Loucy (cell line): ENCODE data around the gene RPP21.

Source experiments
- H2AFZ ChIP-seq: fragments of 200-600 bp; sonication (generic); 2 replicates; pipeline ENCODE4 v1.6.0; 2016; ENCODE audit warnings: antibody characterized with exemption, mild to moderate bottlenecking, low read length, moderate library complexity
- H3F3A ChIP-seq: fragments of 200-600 bp; 2 replicates; pipeline ENCODE4 v1.6.0; 2016; ENCODE audit warnings: antibody characterized with exemption, low read depth, mild to moderate bottlenecking
- H3K27me3 ChIP-seq: fragments of 200-600 bp; sonication (generic); 2 replicates; pipeline ENCODE4 v1.6.1; 2014; ENCODE audit warnings: low read length, mild to moderate bottlenecking; ENCODE audit not compliant: insufficient read depth, poor library complexity, severe bottlenecking
- H3K36me3 ChIP-seq: fragments of 200-600 bp; sonication (generic); 2 replicates; pipeline ENCODE4 v1.6.1; 2016; ENCODE audit warnings: low read length; ENCODE audit not compliant: insufficient read depth
- H3K4me1 ChIP-seq: fragments of 200-600 bp; sonication (generic); 2 replicates; pipeline ENCODE4 v1.5.1; 2014; ENCODE audit warnings: low read length, mild to moderate bottlenecking; ENCODE audit not compliant: insufficient read depth, poor library complexity, severe bottlenecking
- H3K4me2 ChIP-seq: fragments of 200-600 bp; sonication (generic); 2 replicates; pipeline ENCODE4 v1.6.0; 2014; ENCODE audit warnings: antibody characterized with exemption, low read length, low read depth, mild to moderate bottlenecking; ENCODE audit not compliant: poor library complexity, severe bottlenecking
- H3K4me3 ChIP-seq: fragments of 200-600 bp; sonication (generic); 2 replicates; pipeline ENCODE4 v1.5.1; 2014; ENCODE audit warnings: low read length, mild to moderate bottlenecking, mixed read lengths; ENCODE audit not compliant: poor library complexity, severe bottlenecking
- H3K79me2 ChIP-seq: fragments of 200-600 bp; sonication (generic); 2 replicates; pipeline ENCODE4 v1.6.1; 2014; ENCODE audit warnings: low read length; ENCODE audit not compliant: insufficient read depth
- H3K9ac ChIP-seq: fragments of 200-600 bp; sonication (generic); 2 replicates; pipeline ENCODE4 v1.6.0; 2014; ENCODE audit warnings: mild to moderate bottlenecking, low read depth, low read length, moderate library complexity; ENCODE audit not compliant: poor library complexity, severe bottlenecking
- H3K9me2 ChIP-seq: fragments of 200-600 bp; sonication (generic); replicated peaks from 2 replicates; pipeline ENCODE4 v1.6.1; 2016; ENCODE audit warnings: low read depth, low read length, mixed read lengths
- H3K9me3 ChIP-seq: fragments of 200-600 bp; sonication (generic); 2 replicates; pipeline ENCODE4 v1.6.1; 2014; ENCODE audit warnings: mild to moderate bottlenecking, antibody characterized with exemption, low read length, low read depth; ENCODE audit not compliant: insufficient read depth
- H4K20me1 ChIP-seq: fragments of 200-600 bp; sonication (generic); 2 replicates; pipeline ENCODE4 v1.6.0; 2014; ENCODE audit warnings: antibody characterized with exemption, low read length, mild to moderate bottlenecking; ENCODE audit not compliant: insufficient read depth, poor library complexity, severe bottlenecking
- EZH2phosphoT487 ChIP-seq: fragments of 200-600 bp; IDR thresholded peaks from 2 replicates; pipeline ENCODE4 v1.6.1; 2018; ENCODE audit warnings: antibody characterized with exemption, mild to moderate bottlenecking, moderate library complexity, borderline replicate concordance
- TF ChIP-seq, protein P1 (sequence below): fragments of 200-600 bp; sonication (generic); conservative IDR thresholded peaks from 2 replicates; pipeline ENCODE4 v1.5.1; 2014; ENCODE audit warnings: mild to moderate bottlenecking, antibody characterized with exemption, low read length

The RPP21 gene

DNA sequence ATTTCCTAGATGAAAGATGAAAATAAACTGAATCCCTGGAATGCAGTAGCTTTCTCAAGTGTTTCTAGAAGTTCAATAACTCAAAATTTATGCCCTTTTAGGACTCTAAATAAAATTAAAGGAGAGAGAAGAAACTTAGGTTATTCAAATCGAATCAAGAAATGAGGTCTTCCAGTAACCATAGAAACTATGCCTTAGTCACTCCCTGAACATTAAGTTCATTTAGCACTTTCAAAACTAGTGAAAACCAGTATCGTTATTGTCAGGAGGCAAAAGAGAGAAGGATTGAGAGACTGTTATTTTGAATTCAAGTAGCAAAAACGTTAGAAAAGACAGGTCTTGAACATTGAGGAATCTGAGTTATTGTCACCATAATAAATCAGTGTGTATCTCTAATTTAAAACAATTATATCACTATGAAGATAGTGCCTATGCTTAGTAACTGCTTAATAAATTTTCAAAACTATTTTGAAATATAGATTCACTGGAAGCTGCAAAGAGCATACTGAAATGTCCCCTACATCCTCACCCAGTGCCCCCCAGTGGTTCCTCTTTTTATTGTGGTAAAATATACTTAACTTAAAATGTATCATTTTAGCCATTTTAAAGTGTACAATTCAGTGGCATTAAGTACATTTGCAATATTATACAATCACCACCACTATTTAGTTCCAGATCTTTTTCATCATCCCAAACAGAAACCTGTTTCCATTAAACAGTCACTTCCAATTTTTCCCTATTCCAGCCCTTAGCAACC lies 4.6 kb downstream of the RPP21 start:
- TF ChIP-seq, protein P1, sequence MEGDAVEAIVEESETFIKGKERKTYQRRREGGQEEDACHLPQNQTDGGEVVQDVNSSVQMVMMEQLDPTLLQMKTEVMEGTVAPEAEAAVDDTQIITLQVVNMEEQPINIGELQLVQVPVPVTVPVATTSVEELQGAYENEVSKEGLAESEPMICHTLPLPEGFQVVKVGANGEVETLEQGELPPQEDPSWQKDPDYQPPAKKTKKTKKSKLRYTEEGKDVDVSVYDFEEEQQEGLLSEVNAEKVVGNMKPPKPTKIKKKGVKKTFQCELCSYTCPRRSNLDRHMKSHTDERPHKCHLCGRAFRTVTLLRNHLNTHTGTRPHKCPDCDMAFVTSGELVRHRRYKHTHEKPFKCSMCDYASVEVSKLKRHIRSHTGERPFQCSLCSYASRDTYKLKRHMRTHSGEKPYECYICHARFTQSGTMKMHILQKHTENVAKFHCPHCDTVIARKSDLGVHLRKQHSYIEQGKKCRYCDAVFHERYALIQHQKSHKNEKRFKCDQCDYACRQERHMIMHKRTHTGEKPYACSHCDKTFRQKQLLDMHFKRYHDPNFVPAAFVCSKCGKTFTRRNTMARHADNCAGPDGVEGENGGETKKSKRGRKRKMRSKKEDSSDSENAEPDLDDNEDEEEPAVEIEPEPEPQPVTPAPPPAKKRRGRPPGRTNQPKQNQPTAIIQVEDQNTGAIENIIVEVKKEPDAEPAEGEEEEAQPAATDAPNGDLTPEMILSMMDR, result peak; percentile 53
- no peak for TF ChIP-seq EZH2phosphoT487
- Histone ChIP-seq H3K79me2 (peaks cover 12% of the 10 kb centered on the region), H3F3A (no peaks in the 10 kb centered on the region), H4K20me1 (no peaks in the 10 kb centered on the region), H3K4me3 (no peak overlapping the region), H3K36me3 (no peaks in the 10 kb centered on the region), H3K9ac (no peak overlapping the region), H2AFZ (no peak overlapping the region), H3K4me2 (no peak overlapping the region), H3K9me3 (no peaks in the 10 kb centered on the region), H3K4me1 (peaks cover 11% of the 10 kb centered on the region), H3K27me3 (no peaks in the 10 kb centered on the region), H3K9me2 (no peaks in the 10 kb centered on the region)

GRCh38 chr6:30350524-30350923 lies 5.6 kb downstream of the RPP21 start:
- Histone ChIP-seq H3K9ac (no peak overlapping the region), H3F3A (no peaks in the 10 kb centered on the region), H3K9me2 (no peaks in the 10 kb centered on the region), H3K79me2 (peaks cover 11% of the 10 kb centered on the region), H3K4me2 (no peak overlapping the region), H3K4me3 (no peak overlapping the region), H4K20me1 (no peaks in the 10 kb centered on the region), H3K4me1 (peaks cover 8% of the 10 kb centered on the region), H2AFZ (no peak overlapping the region), H3K36me3 (no peaks in the 10 kb centered on the region), H3K27me3 (no peaks in the 10 kb centered on the region), H3K9me3 (no peaks in the 10 kb centered on the region)
- no peak for TF ChIP-seq EZH2phosphoT487
- TF ChIP-seq, protein P1, result no peak

DNA sequence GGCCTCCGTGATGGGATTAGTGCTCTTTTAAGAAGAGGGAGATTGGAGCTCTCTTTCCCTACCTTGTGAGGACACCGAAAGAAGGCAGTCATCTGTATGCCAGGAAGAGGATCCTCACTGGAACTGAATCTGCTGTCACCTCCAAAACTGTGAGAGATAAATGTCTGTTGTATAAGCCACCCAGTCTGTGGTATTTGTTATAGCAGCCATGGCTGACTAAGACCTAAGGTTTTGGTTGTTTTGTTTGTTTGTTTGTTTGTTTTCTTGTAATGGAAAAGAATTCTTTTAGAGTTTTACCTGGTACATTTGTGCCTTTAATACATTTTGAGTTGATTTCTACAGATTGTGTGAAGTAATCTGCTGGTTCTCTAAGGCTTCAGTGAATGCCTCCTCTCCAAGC lies 7.6 kb downstream of the RPP21 start:
- Histone ChIP-seq H3K27me3 (no peaks in the 10 kb centered on the region), H3F3A (no peaks in the 10 kb centered on the region), H3K9me3 (no peaks in the 10 kb centered on the region), H4K20me1 (no peaks in the 10 kb centered on the region), H3K36me3 (no peaks in the 10 kb centered on the region), H3K4me3 (no peak overlapping the region), H3K9me2 (no peaks in the 10 kb centered on the region), H3K9ac (no peak overlapping the region), H3K79me2 (no peaks in the 10 kb centered on the region), H3K4me1 (no peaks in the 10 kb centered on the region), H3K4me2 (no peak overlapping the region), H2AFZ (no peak overlapping the region)
- TF ChIP-seq EZH2phosphoT487, result no peak
- TF ChIP-seq, protein P1, result no peak
